HFFc6 (cell line): ENCODE measurements around the gene RANGAP1. TPM values are rescaled to one million over a fixed set of nuclear protein-coding genes. Genes with fewer than 3 reads are reported as not detected.

Source experiments
- DNase-seq: peaks from one replicate; pipeline ENCODE4 v3.0.0-alpha.2; 2018
- H3K27ac Mint-ChIP-seq: 2 replicates; pipeline ENCODE4 v1.8.0; 2020; ENCODE audit warnings: mild to moderate bottlenecking, mixed read lengths
- H3K27me3 Mint-ChIP-seq: 2 replicates; pipeline ENCODE4 v1.8.0; 2021; ENCODE audit warnings: mild to moderate bottlenecking, moderate library complexity, mixed read lengths; ENCODE audit not compliant: insufficient read depth
- H3K36me3 Mint-ChIP-seq: 2 replicates; pipeline ENCODE4 v1.8.0; 2021; ENCODE audit warnings: low read depth, mixed read lengths
- H3K4me1 Mint-ChIP-seq: 2 replicates; pipeline ENCODE4 v1.8.0; 2020; ENCODE audit warnings: low read depth, mixed read lengths
- H3K4me3 Mint-ChIP-seq: 2 replicates; pipeline ENCODE4 v1.8.0; 2020; ENCODE audit warnings: mild to moderate bottlenecking, moderate library complexity, mixed read lengths
- H3K9me3 Mint-ChIP-seq: 2 replicates; pipeline ENCODE4 v1.8.0; 2020; ENCODE audit warnings: mild to moderate bottlenecking, mixed read lengths
- CTCF ChIP-seq: fragments of 200-600 bp; sonication (generic); IDR thresholded peaks from 2 replicates; pipeline ENCODE4 v1.5.0; 2021; ENCODE audit warnings: antibody characterized with exemption, mild to moderate bottlenecking
- total RNA-seq, 6 experiments: library from RNA; stranded (reverse); fragmentation: NEBNext Ultra II Directional; extraction: Animal tissue kit (Norgen Biotek cat#: 25700); gene quantifications; 2 replicates in 1 of 6; 3 replicates in 5 of 6; pipeline ENCODE4 v1.2.3, GENCODE V29; 2021

RANGAP1 gene
- total RNA-seq, 6 experiments from 2014 or later = 215 to 249 (median 227) TPM

- Mint-ChIP-seq H3K4me3 (no peak overlapping the region), H3K36me3 (peaks cover 16% of the 10 kb centered on the region), H3K9me3 (no peaks in the 10 kb centered on the region), H3K27ac (no peak overlapping the region), H3K4me1 (no peaks in the 10 kb centered on the region), H3K27me3 (no peaks in the 10 kb centered on the region; the same call in 1 of the 2 replicates)
- TF ChIP-seq CTCF = no peak
- DNase-seq = no peak
These were observed 62.5 kb downstream of the RANGAP1 start for GRCh38 chr22:41223535-41223934.

GRCh38 chr22:41222846-41223507, 63.0 kb downstream of the RANGAP1 start:
- Mint-ChIP-seq H3K36me3 (peaks cover 16% of the 10 kb centered on the region), H3K4me1 (peaks cover under 1% of the 10 kb centered on the region; the same call in 1 of the 2 replicates), H3K9me3 (no peaks in the 10 kb centered on the region)

GRCh38 chr22:41217553-41218157, 68.3 kb downstream of the RANGAP1 start:
- DNase-seq = peak; percentile 34
- H3K27me3 Mint-ChIP-seq = 0 out of 2 replicates have a peak, but pooled peaks cover 1% of the 10 kb centered on the region
- TF ChIP-seq CTCF = no peak
- no peaks in the 10 kb centered on the region for H3K9me3 Mint-ChIP-seq
- peak overlapping the region; percentile 18; the same call in 1 of the 2 replicates for H3K27ac Mint-ChIP-seq
- H3K4me1 Mint-ChIP-seq = peaks cover 7% of the 10 kb centered on the region; the same call in 1 of the 2 replicates
- H3K36me3 Mint-ChIP-seq = peaks cover 36% of the 10 kb centered on the region
- H3K4me3 Mint-ChIP-seq = no peak overlapping the region

More at GRCh38 chr22:41222846-41223507, 63.0 kb downstream of the RANGAP1 start:
- Mint-ChIP-seq H3K27me3 (peaks cover 1% of the 10 kb centered on the region; the same call in 1 of the 2 replicates), H3K4me3 (no peak overlapping the region), H3K27ac (no peak overlapping the region)
- no peak for DNase-seq
- no peak for TF ChIP-seq CTCF

GRCh38 chr22:41216984-41217383, 69.0 kb downstream of the RANGAP1 start:
- Mint-ChIP-seq H3K9me3 (no peaks in the 10 kb centered on the region), H3K36me3 (peaks cover 38% of the 10 kb centered on the region), H3K4me3 (no peak overlapping the region), H3K27ac (no peak overlapping the region), H3K27me3 (peaks cover 1% of the 10 kb centered on the region; the same call in 1 of the 2 replicates), H3K4me1 (peaks cover 7% of the 10 kb centered on the region; the same call in 1 of the 2 replicates)
- no peak for DNase-seq
- no peak for TF ChIP-seq CTCF

- no peak for TF ChIP-seq CTCF
- Mint-ChIP-seq H3K4me1 (peaks cover 7% of the 10 kb centered on the region; the same call in 1 of the 2 replicates), H3K36me3 (peaks cover 36% of the 10 kb centered on the region), H3K4me3 (no peak overlapping the region), H3K27ac (no peak overlapping the region), H3K27me3 (peaks cover 1% of the 10 kb centered on the region; the same call in 1 of the 2 replicates), H3K9me3 (no peaks in the 10 kb centered on the region)
- DNase-seq = no peak
These were observed 70.1 kb downstream of the RANGAP1 start for GRCh38 chr22:41215926-41216325.
